HT1080 (cell line): Measurements from ENCODE around the gene STEAP4. TPM values are rescaled to one million over a fixed set of nuclear protein-coding genes. Genes with fewer than 3 reads are reported as not detected.
"Not testable (repeated sequence)": the region's sequence is repeated elsewhere in the genome, so short reads cannot be mapped to it uniquely, and the experiment has no call there.

ENCODE experiments used
- DNase-seq: peaks from one replicate; pipeline ENCODE4 v3.0.0-alpha.2; 2015; ENCODE audit warnings: low read depth
- total RNA-seq: library from RNA; depleted of rRNA; stranded (reverse); fragments of >200 nt; shearing (Covaris generic); gene quantifications from 2 replicates; pipeline ENCODE4 v1.2.3, GENCODE V29; 2014

Gene STEAP4
- total RNA-seq, 1 experiment from 2014 or later = not detected

- DNase-seq = no peak
Observed at GRCh38 chr7:88314061-88314491, 7.4 kb upstream of the STEAP4 start.

GRCh38 chr7:88312061-88312663 lies 5.5 kb upstream of the STEAP4 start:
- DNase-seq = no peak

- DNase-seq = no peak
Observed at GRCh38 chr7:88311675-88312036, 5.0 kb upstream of the STEAP4 start.

- DNase-seq = no peak
Observed at GRCh38 chr7:88310956-88311674, 4.4 kb upstream of the STEAP4 start.

- no peak for DNase-seq
Observed at GRCh38 chr7:88309819-88310218, 3.1 kb upstream of the STEAP4 start.

- DNase-seq = no peak
Observed at GRCh38 chr7:88307823-88308222, 1.1 kb upstream of the STEAP4 start.

GRCh38 chr7:88307412-88307811 lies 718 bp upstream of the STEAP4 start:
- no peak for DNase-seq

GRCh38 chr7:88305044-88305443 lies 1.6 kb downstream of the STEAP4 start:
- no peak for DNase-seq

GRCh38 chr7:88302486-88302885 lies 4.2 kb downstream of the STEAP4 start:
- peak; percentile 68 for DNase-seq

GRCh38 chr7:88301924-88302323 lies 4.8 kb downstream of the STEAP4 start:
- no peak for DNase-seq

GRCh38 chr7:88300401-88300945 lies 6.2 kb downstream of the STEAP4 start:
- DNase-seq = peak; percentile 3

- no peak for DNase-seq
Observed at GRCh38 chr7:88299126-88299525, 7.6 kb downstream of the STEAP4 start.

- DNase-seq = no peak
Observed at GRCh38 chr7:88293866-88294265, 12.8 kb downstream of the STEAP4 start.

- DNase-seq = peak; percentile 56
Observed at GRCh38 chr7:88291398-88292173, 15.1 kb downstream of the STEAP4 start.

GRCh38 chr7:88290491-88290890 lies 16.2 kb downstream of the STEAP4 start:
- no peak for DNase-seq

GRCh38 chr7:88289564-88290025 lies 17.1 kb downstream of the STEAP4 start:
- DNase-seq = peak; percentile 64

GRCh38 chr7:88281749-88282148 lies 24.9 kb downstream of the STEAP4 start:
- DNase-seq = no peak

- DNase-seq = no peak
Observed at GRCh38 chr7:88280801-88281200, 25.9 kb downstream of the STEAP4 start.

- no peak for DNase-seq
Observed at GRCh38 chr7:88279323-88279722, 27.4 kb downstream of the STEAP4 start.

- peak; percentile 20 for DNase-seq
Observed at GRCh38 chr7:88278881-88279280, 27.8 kb downstream of the STEAP4 start.

- no peak for DNase-seq
Observed at GRCh38 chr7:88276605-88277153, 30.0 kb downstream of the STEAP4 start.

GRCh38 chr7:88274856-88275255 lies 31.8 kb downstream of the STEAP4 start:
- not testable (repeated sequence) for DNase-seq
